VCaP (cell line): ENCODE data around the gene ELMO1.

Experiments used
- H3K27ac ChIP-seq: fragments of 450-650 bp; 2 replicates; pipeline ENCODE4 v1.5.1; 2017
- TF ChIP-seq, protein P1 (sequence below): fragments of 450-650 bp; conservative IDR thresholded peaks from 2 replicates; pipeline ENCODE4 v1.5.1; 2017; ENCODE audit warnings: mild to moderate bottlenecking, moderate library complexity

Gene ELMO1

DNA sequence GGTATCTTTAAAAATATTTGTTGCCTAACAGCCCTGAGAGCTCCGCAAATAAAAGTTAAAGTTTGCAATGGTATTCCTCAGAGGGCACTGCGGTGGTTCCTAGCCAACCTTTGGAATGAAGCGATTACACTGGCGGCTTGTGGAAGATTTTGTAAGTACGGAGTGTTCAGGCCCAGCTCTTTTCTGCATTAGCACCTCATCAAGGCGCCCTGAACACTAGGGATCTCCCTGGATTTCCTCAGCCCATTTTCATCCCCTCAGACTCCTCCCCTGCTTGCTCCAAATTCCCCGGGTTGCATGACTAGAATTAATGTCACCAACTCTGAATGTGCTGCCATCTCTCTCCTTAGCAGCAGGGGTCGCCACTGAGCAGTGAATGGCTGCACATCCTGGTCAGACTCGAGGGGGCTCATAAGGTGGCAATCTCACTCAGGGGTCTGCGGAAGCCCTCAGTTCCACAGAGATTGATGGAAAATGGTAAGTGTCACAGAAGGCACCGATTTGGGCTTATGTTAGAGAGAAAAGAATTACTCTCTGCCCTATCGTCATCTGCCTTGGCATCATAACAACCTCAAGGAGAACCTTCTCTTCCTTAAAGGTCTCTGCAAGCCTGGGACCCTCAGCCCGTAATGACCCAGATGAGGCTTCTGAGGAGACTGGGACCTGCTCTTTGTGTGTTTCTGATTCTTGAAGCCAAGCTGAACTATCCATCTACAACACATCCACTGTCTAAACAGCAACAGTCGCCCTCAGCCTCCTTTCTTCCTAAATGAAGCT, 461.5 kb downstream of the ELMO1 start:
- H3K27ac ChIP-seq, result no peak overlapping the region
- TF ChIP-seq, protein P1, sequence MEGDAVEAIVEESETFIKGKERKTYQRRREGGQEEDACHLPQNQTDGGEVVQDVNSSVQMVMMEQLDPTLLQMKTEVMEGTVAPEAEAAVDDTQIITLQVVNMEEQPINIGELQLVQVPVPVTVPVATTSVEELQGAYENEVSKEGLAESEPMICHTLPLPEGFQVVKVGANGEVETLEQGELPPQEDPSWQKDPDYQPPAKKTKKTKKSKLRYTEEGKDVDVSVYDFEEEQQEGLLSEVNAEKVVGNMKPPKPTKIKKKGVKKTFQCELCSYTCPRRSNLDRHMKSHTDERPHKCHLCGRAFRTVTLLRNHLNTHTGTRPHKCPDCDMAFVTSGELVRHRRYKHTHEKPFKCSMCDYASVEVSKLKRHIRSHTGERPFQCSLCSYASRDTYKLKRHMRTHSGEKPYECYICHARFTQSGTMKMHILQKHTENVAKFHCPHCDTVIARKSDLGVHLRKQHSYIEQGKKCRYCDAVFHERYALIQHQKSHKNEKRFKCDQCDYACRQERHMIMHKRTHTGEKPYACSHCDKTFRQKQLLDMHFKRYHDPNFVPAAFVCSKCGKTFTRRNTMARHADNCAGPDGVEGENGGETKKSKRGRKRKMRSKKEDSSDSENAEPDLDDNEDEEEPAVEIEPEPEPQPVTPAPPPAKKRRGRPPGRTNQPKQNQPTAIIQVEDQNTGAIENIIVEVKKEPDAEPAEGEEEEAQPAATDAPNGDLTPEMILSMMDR, result peak; percentile 68

GRCh38 chr7:36986511-36986933, 462.1 kb downstream of the ELMO1 start:
- no peak overlapping the region for H3K27ac ChIP-seq

GRCh38 chr7:36985866-36986400, 462.7 kb downstream of the ELMO1 start:
- H3K27ac ChIP-seq, result no peak overlapping the region
- TF ChIP-seq, protein P1, result no peak

More at GRCh38 chr7:36986511-36986933, 462.1 kb downstream of the ELMO1 start:
- TF ChIP-seq, protein P1, result no peak

GRCh38 chr7:36985316-36985715, 463.3 kb downstream of the ELMO1 start:
- no peak overlapping the region for H3K27ac ChIP-seq
- TF ChIP-seq, protein P1, result no peak

GRCh38 chr7:36984710-36985312, 463.9 kb downstream of the ELMO1 start:
- no peak overlapping the region for H3K27ac ChIP-seq
- TF ChIP-seq, protein P1, result no peak

GRCh38 chr7:36984041-36984521, 464.6 kb downstream of the ELMO1 start:
- no peak overlapping the region for H3K27ac ChIP-seq
- TF ChIP-seq, protein P1, result no peak

GRCh38 chr7:36982766-36983165, 465.9 kb downstream of the ELMO1 start:
- H3K27ac ChIP-seq, result no peak overlapping the region
- TF ChIP-seq, protein P1, result no peak
